ENCODE measurements around the gene PYDC1.

DNA sequence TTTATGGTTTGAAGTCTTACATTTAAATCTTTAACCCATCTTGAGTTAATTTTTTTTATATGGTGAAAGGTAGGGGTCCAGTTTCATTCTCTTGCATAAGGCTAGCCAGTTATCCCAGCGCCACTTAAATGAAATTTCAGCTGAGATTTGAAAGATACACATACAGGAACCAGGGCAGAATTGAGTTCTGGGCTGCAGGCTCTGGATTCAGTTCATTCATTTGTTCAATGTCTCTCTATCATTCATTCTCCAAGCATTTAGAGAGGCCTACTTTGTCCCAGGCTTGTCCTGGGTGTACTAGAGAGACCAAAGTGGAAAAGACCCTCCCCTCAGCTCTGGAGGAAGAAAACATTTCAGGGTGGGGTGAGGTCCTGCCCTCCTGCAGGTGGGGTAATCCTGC is 3.6 kb downstream of the PYDC1 start:
- TF ChIP-seq SUZ12 (IDR thresholded peaks at IDR 0.05; ENCODE audit: unreplicated experiment) (no peak), NBN (IDR thresholded peaks at IDR 0.05) (no peak), POLR2A (IDR thresholded peaks at IDR 0.05; ENCODE audit: low read depth, low read length) (no peak), SIN3A (IDR thresholded peaks at IDR 0.05; ENCODE audit: low read depth, low read length) (no peak), SP1 (IDR thresholded peaks at IDR 0.05; ENCODE audit: low read depth, low read length) (no peak), LARP7 (IDR thresholded peaks at IDR 0.05) (no peak), CBX3 (IDR thresholded peaks at IDR 0.05; ENCODE audit: borderline replicate concordance, low read depth) (no peak), ESRRA (IDR thresholded peaks at IDR 0.05; ENCODE audit: low read length) (no peak)
- TF ChIP-seq, protein P1, sequence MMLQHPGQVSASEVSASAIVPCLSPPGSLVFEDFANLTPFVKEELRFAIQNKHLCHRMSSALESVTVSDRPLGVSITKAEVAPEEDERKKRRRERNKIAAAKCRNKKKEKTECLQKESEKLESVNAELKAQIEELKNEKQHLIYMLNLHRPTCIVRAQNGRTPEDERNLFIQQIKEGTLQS (IDR thresholded peaks at IDR 0.05; ENCODE audit: borderline replicate concordance, extremely low read depth, low read depth, low read length) = no peak
- TF ChIP-seq, protein P2, sequence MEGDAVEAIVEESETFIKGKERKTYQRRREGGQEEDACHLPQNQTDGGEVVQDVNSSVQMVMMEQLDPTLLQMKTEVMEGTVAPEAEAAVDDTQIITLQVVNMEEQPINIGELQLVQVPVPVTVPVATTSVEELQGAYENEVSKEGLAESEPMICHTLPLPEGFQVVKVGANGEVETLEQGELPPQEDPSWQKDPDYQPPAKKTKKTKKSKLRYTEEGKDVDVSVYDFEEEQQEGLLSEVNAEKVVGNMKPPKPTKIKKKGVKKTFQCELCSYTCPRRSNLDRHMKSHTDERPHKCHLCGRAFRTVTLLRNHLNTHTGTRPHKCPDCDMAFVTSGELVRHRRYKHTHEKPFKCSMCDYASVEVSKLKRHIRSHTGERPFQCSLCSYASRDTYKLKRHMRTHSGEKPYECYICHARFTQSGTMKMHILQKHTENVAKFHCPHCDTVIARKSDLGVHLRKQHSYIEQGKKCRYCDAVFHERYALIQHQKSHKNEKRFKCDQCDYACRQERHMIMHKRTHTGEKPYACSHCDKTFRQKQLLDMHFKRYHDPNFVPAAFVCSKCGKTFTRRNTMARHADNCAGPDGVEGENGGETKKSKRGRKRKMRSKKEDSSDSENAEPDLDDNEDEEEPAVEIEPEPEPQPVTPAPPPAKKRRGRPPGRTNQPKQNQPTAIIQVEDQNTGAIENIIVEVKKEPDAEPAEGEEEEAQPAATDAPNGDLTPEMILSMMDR (IDR thresholded peaks at IDR 0.05 in 2 of 3, conservative IDR thresholded peaks at IDR 0.05 in 1 of 3; ENCODE audit: control insufficient read depth in 2 of 3, extremely low read depth in 1 of 3, insufficient read depth in 1 of 3, low read depth in 3 of 3, low read length in 3 of 3) = no peak
- TF ChIP-seq, protein P3, sequence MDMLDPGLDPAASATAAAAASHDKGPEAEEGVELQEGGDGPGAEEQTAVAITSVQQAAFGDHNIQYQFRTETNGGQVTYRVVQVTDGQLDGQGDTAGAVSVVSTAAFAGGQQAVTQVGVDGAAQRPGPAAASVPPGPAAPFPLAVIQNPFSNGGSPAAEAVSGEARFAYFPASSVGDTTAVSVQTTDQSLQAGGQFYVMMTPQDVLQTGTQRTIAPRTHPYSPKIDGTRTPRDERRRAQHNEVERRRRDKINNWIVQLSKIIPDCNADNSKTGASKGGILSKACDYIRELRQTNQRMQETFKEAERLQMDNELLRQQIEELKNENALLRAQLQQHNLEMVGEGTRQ (IDR thresholded peaks at IDR 0.05; ENCODE audit: borderline replicate concordance, low read depth, low read length) = no peak

Data from GM12878 (cell line).